ENCODE data around the gene ACAN. TPM values are rescaled to one million over a fixed set of nuclear protein-coding genes. Genes with fewer than 3 reads are reported as not detected.

Gene ACAN
- total and polyA plus RNA-seq, 2 of the 8 experiments (the other 6 are each of a cell fraction or from before 2014, with no cell fraction given): 0.71 to 0.73 TPM

GRCh38 chr15:88909956-88910831 lies 107.0 kb downstream of the ACAN start:
- Histone ChIP-seq H3K27ac (ENCODE audit: low read depth, low read length) (peak overlapping the region; percentile 17; the same call in 1 of the 2 replicates), H3K4ac (replicated peaks; ENCODE audit: insufficient read length, low read depth, low read length) (no peak overlapping the region), H3K79me2 (ENCODE audit: control insufficient read depth in 1 of 2, insufficient read depth in 2 of 2, low read length in 2 of 2) (peaks cover 11 to 70% of the 10 kb centered on the region in 2 experiments), H3K4me1 (replicated peaks in 1 of 4; ENCODE audit: control insufficient read depth in 3 of 4, insufficient read depth in 4 of 4, low read length in 3 of 4) (peaks cover 2 to 34% (median 26%) of the 10 kb centered on the region in 4 experiments), H2BK120ac (replicated peaks; ENCODE audit: low read depth, low read length) (no peak overlapping the region), H3K4me2 (ENCODE audit: insufficient read depth in 1 of 2, low read depth in 2 of 2, low read length in 2 of 2) (peak overlapping the region; percentile 70 to 89), H2BK5ac (ENCODE audit: low read depth, low read length) (no peak overlapping the region; the same call in 1 of the 2 replicates), H4K20me1 (replicated peaks in 1 of 2; ENCODE audit: control insufficient read depth in 1 of 2, insufficient read depth in 2 of 2, low read length in 2 of 2) (peaks cover 40 to 52% of the 10 kb centered on the region in 2 experiments), H3K56ac (replicated peaks; ENCODE audit: insufficient read length, low read depth, low read length) (no peak overlapping the region), H2BK20ac (ENCODE audit: low read length) (no peak overlapping the region), H3K79me1 (ENCODE audit: low read depth, low read length) (peaks cover 27% of the 10 kb centered on the region), H3K23me2 (ENCODE audit: low read depth, low read length) (peaks cover 9% of the 10 kb centered on the region; the same call in 1 of the 2 replicates), H4K5ac (ENCODE audit: insufficient read length, low read depth, low read length) (no peak overlapping the region), H2AK5ac (ENCODE audit: low read depth, low read length) (no peak overlapping the region), H3K9ac (replicated peaks in 1 of 4; ENCODE audit: extremely low read depth in 1 of 4, low read depth in 3 of 4, low read length in 3 of 4) (no peak overlapping the region), H3K4me3 (ENCODE audit: extremely low read depth in 1 of 4, insufficient read depth in 2 of 4, low read depth in 3 of 4, low read length in 4 of 4) (peak overlapping the region in 2 of 4 experiments; percentile 74 to 89; a peak in 6 of 8 replicates), H4K8ac (ENCODE audit: extremely low read depth, insufficient read depth, low read length) (no peak overlapping the region; the same call in 1 of the 2 replicates), H3K9me3 (ENCODE audit: insufficient read depth in 2 of 2, low read depth in 1 of 2, low read length in 1 of 2) (no peaks in the 10 kb centered on the region), H2AFZ (ENCODE audit: low read length) (no peak overlapping the region), H2BK12ac (ENCODE audit: low read depth, low read length) (no peak overlapping the region), H3K27me3 (replicated peaks in 1 of 4; ENCODE audit: control insufficient read depth in 3 of 4, extremely low read depth in 1 of 4, insufficient read depth in 3 of 4, low read length in 3 of 4) (no peaks in the 10 kb centered on the region), H3K18ac (ENCODE audit: extremely low read depth, low read length) (no peak overlapping the region; the same call in 1 of the 2 replicates), H4K91ac (replicated peaks; ENCODE audit: insufficient read length, low read length) (no peak overlapping the region), H2BK15ac (ENCODE audit: low read length) (no peak overlapping the region), H3K36me3 (ENCODE audit: control insufficient read depth in 2 of 4, insufficient read depth in 4 of 4, low read length in 3 of 4) (peaks cover 43 to 68% (median 56%) of the 10 kb centered on the region in 4 experiments), H3K23ac (ENCODE audit: insufficient read length) (no peak overlapping the region), H3K14ac (ENCODE audit: insufficient read length) (no peak overlapping the region)
- WGBS, 2 experiments (ENCODE audit: extremely low coverage in 1 of 2, insufficient coverage in 1 of 2, insufficient read length in 1 of 2, insufficient replicate concordance in 2 of 2, low coverage in 1 of 2, low lambda C conversion rate in 2 of 2, missing lambda C conversion rate in 1 of 2): 95% methylated on average over 11 of the region's 12 CpGs; no CpG with 5 or more reads in 1 of the 2 experiments
- POLR2A ChIA-PET (ENCODE audit: partially characterized antibody): interaction anchor here (0.6 to 27.2 kb wide), 6 partner anchors 13 to 89 kb away, joined by 3 to 607 read pairs (median 16); partner anchors contain the start of gene HAPLN3
- FAIRE-seq (no peak), DNase-seq (ENCODE audit: low read depth in 1 of 2, low spot score in 2 of 2) (no peak)
- CTCF ChIA-PET (ENCODE audit: partially characterized antibody): interaction anchor here (0.7 to 2.8 kb wide), 9 partner anchors 27 to 261 kb away, joined by 3 to 13 read pairs (median 3); no protein-coding TSS in a partner anchor
- TF ChIP-seq ASH2L (IDR thresholded peaks at IDR 0.05; ENCODE audit: low read length): no peak
- TF ChIP-seq GABPA (IDR thresholded peaks at IDR 0.05; ENCODE audit: borderline replicate concordance, insufficient read depth, low read length): no peak
- TF ChIP-seq CHD2 (IDR thresholded peaks at IDR 0.05; ENCODE audit: low read length): no peak
- no peak for TF ChIP-seq HDAC2 (IDR thresholded peaks at IDR 0.05; ENCODE audit: borderline replicate concordance in 1 of 2, low read depth in 2 of 2, low read length in 2 of 2)
- no peak for TF ChIP-seq SRF (IDR thresholded peaks at IDR 0.05; ENCODE audit: low read depth, low read length)
- no peak for TF ChIP-seq HDAC6 (IDR thresholded peaks at IDR 0.05; ENCODE audit: low read depth, low read length)
- TF ChIP-seq POU5F1 (IDR thresholded peaks at IDR 0.05; ENCODE audit: low read depth, low read length): no peak
- TF ChIP-seq PHF8 (conservative IDR thresholded peaks at IDR 0.05; ENCODE audit: low read depth, low read length): no peak
- TF ChIP-seq KDM5A (IDR thresholded peaks at IDR 0.05; ENCODE audit: low read length): no peak
- no peak for TF ChIP-seq EZH2 (IDR thresholded peaks at IDR 0.05; ENCODE audit: low read depth, low read length, severe bottlenecking)
- no peak for TF ChIP-seq TAF7 (optimal IDR thresholded peaks at IDR 0.05; ENCODE audit: borderline replicate concordance, low read depth, low read length)
